H9 (cell line): ENCODE results near the gene MGLL. TPM values are rescaled to one million over a fixed set of nuclear protein-coding genes. Genes with fewer than 3 reads are reported as not detected.

Source experiments
- DNase-seq: peaks from one replicate; pipeline ENCODE4 v3.0.0-alpha.2; 2017
- H2AFZ ChIP-seq: one replicate; pipeline ENCODE4 v1.6.1; 2013; ENCODE audit warnings: mild to moderate bottlenecking, low read length, control low read depth, moderate library complexity
- H2AK5ac ChIP-seq: 2 replicates; pipeline ENCODE4 v1.6.1; 2013; ENCODE audit warnings: low read length, control low read depth, mixed read lengths; ENCODE audit not compliant: insufficient read length
- H2BK120ac ChIP-seq: one replicate; pipeline ENCODE4 v1.6.1; 2013; ENCODE audit warnings: low read depth, mild to moderate bottlenecking, low read length, control low read depth, inconsistent platforms; ENCODE audit not compliant: poor library complexity, severe bottlenecking
- H2BK12ac ChIP-seq: 2 replicates; pipeline ENCODE4 v1.6.1; 2013; ENCODE audit warnings: low read length, control low read depth, mixed read lengths, low read depth; ENCODE audit not compliant: insufficient read length
- H2BK15ac ChIP-seq: 2 replicates; pipeline ENCODE4 v1.6.1; 2013; ENCODE audit warnings: low read depth, low read length, control low read depth
- H2BK20ac ChIP-seq: one replicate; pipeline ENCODE4 v1.6.1; 2013; ENCODE audit warnings: low read depth, mild to moderate bottlenecking, low read length, control low read depth, inconsistent platforms; ENCODE audit not compliant: poor library complexity, severe bottlenecking
- H2BK5ac ChIP-seq: 2 replicates; pipeline ENCODE4 v1.6.1; 2013; ENCODE audit warnings: low read length, control low read depth, mixed read lengths; ENCODE audit not compliant: insufficient read length
- H3K14ac ChIP-seq: 2 replicates; pipeline ENCODE4 v1.6.1; 2013; ENCODE audit warnings: low read length, control low read depth; ENCODE audit not compliant: insufficient read depth
- H3K18ac ChIP-seq: 2 replicates; pipeline ENCODE4 v1.6.1; 2013; ENCODE audit warnings: low read depth, mild to moderate bottlenecking, mixed read lengths, low read length, control low read depth; ENCODE audit not compliant: insufficient read length
- H3K23ac ChIP-seq: 2 replicates; pipeline ENCODE4 v1.6.1; 2013; ENCODE audit warnings: low read length, control low read depth, mixed read lengths, low read depth; ENCODE audit not compliant: insufficient read length
- H3K23me2 ChIP-seq: 2 replicates; pipeline ENCODE4 v1.6.1; 2013; ENCODE audit warnings: low read depth, mild to moderate bottlenecking, mixed read lengths, low read length, control low read depth; ENCODE audit not compliant: insufficient read length, poor library complexity, severe bottlenecking
- H3K27ac ChIP-seq: 2 replicates; pipeline ENCODE4 v1.5.1; 2013; ENCODE audit warnings: low read length, control low read depth, mixed read lengths, low read depth; ENCODE audit not compliant: insufficient read length
- H3K27me3 ChIP-seq: 2 replicates; pipeline ENCODE4 v1.6.1; 2013; ENCODE audit warnings: low read length, control low read depth, inconsistent platforms; ENCODE audit not compliant: insufficient read depth
- H3K4ac ChIP-seq: 2 replicates; pipeline ENCODE4 v1.6.1; 2013; ENCODE audit warnings: low read depth, mild to moderate bottlenecking, control low read depth, inconsistent platforms, low read length, moderate library complexity
- H3K4me1 ChIP-seq: 2 replicates; pipeline ENCODE4 v1.6.1; 2013; ENCODE audit warnings: low read length, control low read depth, inconsistent platforms; ENCODE audit not compliant: insufficient read depth
- H3K4me2 ChIP-seq: 2 replicates; pipeline ENCODE4 v1.6.1; 2013; ENCODE audit warnings: low read length, control low read depth, mixed read lengths; ENCODE audit not compliant: insufficient read length, insufficient read depth
- H3K56ac ChIP-seq: 2 replicates; pipeline ENCODE4 v1.6.1; 2013; ENCODE audit warnings: low read depth, mild to moderate bottlenecking, mixed read lengths, low read length, control low read depth; ENCODE audit not compliant: insufficient read length
- H3K79me1 ChIP-seq: 2 replicates; pipeline ENCODE4 v1.6.1; 2013; ENCODE audit warnings: low read depth, mild to moderate bottlenecking, moderate library complexity, low read length, control low read depth, inconsistent platforms; ENCODE audit not compliant: insufficient read depth, poor library complexity, severe bottlenecking
- H3K79me2 ChIP-seq: 2 replicates; pipeline ENCODE4 v1.6.1; 2013; ENCODE audit warnings: low read length, control low read depth, inconsistent platforms; ENCODE audit not compliant: insufficient read depth
- H3K9ac ChIP-seq: 2 replicates; pipeline ENCODE4 v1.6.1; 2013; ENCODE audit warnings: low read length, control low read depth, mixed read lengths; ENCODE audit not compliant: insufficient read length; ENCODE audit errors: extremely low read depth
- H3K9me3 ChIP-seq: one replicate; pipeline ENCODE4 v1.6.1; 2013; ENCODE audit warnings: low read depth, low read length, inconsistent platforms; ENCODE audit not compliant: control insufficient read depth
- H3T11ph ChIP-seq: one replicate; pipeline ENCODE4 v1.6.1; 2013; ENCODE audit warnings: mild to moderate bottlenecking, low read length, control low read depth, inconsistent platforms
- H4K20me1 ChIP-seq: one replicate; pipeline ENCODE4 v1.6.1; 2013; ENCODE audit not compliant: control insufficient read depth, insufficient read length, insufficient read depth
- H4K5ac ChIP-seq: 2 replicates; pipeline ENCODE4 v1.6.1; 2013; ENCODE audit warnings: low read depth, mild to moderate bottlenecking, mixed read lengths, low read length, control low read depth; ENCODE audit not compliant: insufficient read length
- H4K8ac ChIP-seq: replicated peaks from 2 replicates; pipeline ENCODE4 v1.6.1; 2013; ENCODE audit warnings: low read length, control low read depth, mixed read lengths, low read depth; ENCODE audit not compliant: insufficient read length
- H4K91ac ChIP-seq: 2 replicates; pipeline ENCODE4 v1.6.1; 2013; ENCODE audit warnings: low read depth, mild to moderate bottlenecking, moderate library complexity, mixed read lengths, low read length, control low read depth; ENCODE audit not compliant: insufficient read length
- H3K27ac Mint-ChIP-seq, 3 experiments: 2 replicates in 2 of 3; 3 replicates in 1 of 3; pipeline ENCODE4 v1.8.0; 2020 to 2021; ENCODE audit warnings: mixed read lengths in 3 of 3, mild to moderate bottlenecking in 1 of 3, moderate library complexity in 1 of 3
- H3K27me3 Mint-ChIP-seq: 2 replicates; pipeline ENCODE4 v1.8.0; 2021; ENCODE audit warnings: low read depth, mild to moderate bottlenecking, moderate library complexity, mixed read lengths
- H3K36me3 Mint-ChIP-seq, 3 experiments: 2 replicates in 2 of 3; 3 replicates in 1 of 3; pipeline ENCODE4 v1.8.0; 2020 to 2021; ENCODE audit warnings: low read depth in 3 of 3, mixed read lengths in 3 of 3; ENCODE audit not compliant: insufficient read depth in 1 of 3
- H3K4me1 Mint-ChIP-seq, 2 experiments: 2 replicates each; pipeline ENCODE4 v1.8.0; 2020; ENCODE audit warnings: mixed read lengths in 2 of 2
- H3K4me3 Mint-ChIP-seq, 2 experiments: 2 replicates in 1 of 2; 3 replicates in 1 of 2; pipeline ENCODE4 v1.8.0; 2020 to 2021; ENCODE audit warnings: mild to moderate bottlenecking in 2 of 2, mixed read lengths in 2 of 2, moderate library complexity in 1 of 2
- H3K9me3 Mint-ChIP-seq, 2 experiments: 2 replicates in 1 of 2; 3 replicates in 1 of 2; pipeline ENCODE4 v1.8.0; 2020; ENCODE audit warnings: mild to moderate bottlenecking in 2 of 2, mixed read lengths in 2 of 2, moderate library complexity in 1 of 2
- WGBS: extraction: QIAGEN DNeasy Blood & Tissue Kit; methylation state at CpG from one replicate; pipeline ENCODE4 v1.1.7; 2013; ENCODE audit warnings: missing lambda C conversion rate, low lambda C conversion rate, mixed read lengths; ENCODE audit not compliant: insufficient read length; ENCODE audit errors: extremely low coverage; 5-methylcytosine and 5-hydroxymethylcytosine counted together
- total RNA-seq: library from RNA; stranded (reverse); gene quantifications from 2 replicates; pipeline ENCODE4 v1.2.1, GENCODE V29; 2021
- TF ChIP-seq, protein P1 (sequence below): fragments of 200-600 bp; sonication (generic); conservative IDR thresholded peaks from 3 replicates; pipeline ENCODE4 v1.8.0; 2021; ENCODE audit warnings: antibody characterized with exemption, mild to moderate bottlenecking

MGLL gene
- total RNA-seq, 1 experiment from 2014 or later: 0.11 TPM

DNA sequence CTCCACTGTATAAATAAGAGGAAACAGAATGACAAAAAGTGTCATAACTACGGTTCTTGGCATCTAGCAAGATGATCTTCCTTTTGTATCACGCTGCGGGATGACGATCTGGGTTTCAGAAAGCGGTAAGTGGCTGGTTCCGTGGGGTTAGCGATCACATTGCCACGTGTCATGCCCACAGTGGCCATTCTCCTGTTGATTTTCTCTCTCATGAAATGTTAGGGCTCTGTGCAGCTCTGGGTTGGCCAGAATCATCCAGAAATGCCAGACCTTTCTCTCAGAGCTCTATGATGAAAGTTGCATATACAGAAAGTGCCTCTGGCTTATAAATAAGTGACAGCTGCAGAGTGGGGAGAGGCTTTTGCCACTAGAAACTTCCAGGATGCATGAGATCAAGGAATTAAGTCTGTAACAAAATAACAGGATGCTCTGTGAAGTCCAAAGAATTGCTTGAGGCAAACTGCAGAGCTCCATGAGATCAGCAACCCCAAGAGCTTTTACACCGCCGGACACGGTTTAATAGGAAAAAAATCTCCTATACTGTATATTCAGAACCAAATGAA is 78.0 kb downstream of the MGLL start:
- Histone ChIP-seq H3K23me2 (no peaks in the 10 kb centered on the region), H2BK120ac (no peak overlapping the region), H2AFZ (no peak overlapping the region), H3K4me1 (no peaks in the 10 kb centered on the region), H3K56ac (no peak overlapping the region), H4K8ac (no peak overlapping the region), H3K27ac (no peak overlapping the region), H2BK20ac (no peak overlapping the region), H3K79me1 (no peaks in the 10 kb centered on the region), H4K20me1 (no peaks in the 10 kb centered on the region), H3K14ac (no peak overlapping the region), H3T11ph (no peak overlapping the region), H3K18ac (no peak overlapping the region), H2AK5ac (no peak overlapping the region), H3K4me2 (no peak overlapping the region), H3K23ac (no peak overlapping the region), H2BK15ac (no peak overlapping the region), H3K9ac (no peak overlapping the region), H3K79me2 (no peaks in the 10 kb centered on the region), H3K27me3 (no peaks in the 10 kb centered on the region), H3K9me3 (no peaks in the 10 kb centered on the region), H3K4ac (no peak overlapping the region), H2BK5ac (no peak overlapping the region), H2BK12ac (no peak overlapping the region), H4K5ac (no peak overlapping the region), H4K91ac (no peak overlapping the region)
- Mint-ChIP-seq H3K27ac (no peak overlapping the region), H3K4me1 (peaks cover 4 to 12% of the 10 kb centered on the region in 2 experiments; a peak in 3 of 4 replicates), H3K4me3 (no peak overlapping the region), H3K36me3 (no peaks in the 10 kb centered on the region; a peak in 1 of 7 replicates), H3K9me3 (no peaks in the 10 kb centered on the region), H3K27me3 (peaks cover 4% of the 10 kb centered on the region; the same call in 1 of the 2 replicates)
- WGBS: no CpG with 5 or more reads among the region's 11 CpGs
- DNase-seq: no peak
- TF ChIP-seq, protein P1, sequence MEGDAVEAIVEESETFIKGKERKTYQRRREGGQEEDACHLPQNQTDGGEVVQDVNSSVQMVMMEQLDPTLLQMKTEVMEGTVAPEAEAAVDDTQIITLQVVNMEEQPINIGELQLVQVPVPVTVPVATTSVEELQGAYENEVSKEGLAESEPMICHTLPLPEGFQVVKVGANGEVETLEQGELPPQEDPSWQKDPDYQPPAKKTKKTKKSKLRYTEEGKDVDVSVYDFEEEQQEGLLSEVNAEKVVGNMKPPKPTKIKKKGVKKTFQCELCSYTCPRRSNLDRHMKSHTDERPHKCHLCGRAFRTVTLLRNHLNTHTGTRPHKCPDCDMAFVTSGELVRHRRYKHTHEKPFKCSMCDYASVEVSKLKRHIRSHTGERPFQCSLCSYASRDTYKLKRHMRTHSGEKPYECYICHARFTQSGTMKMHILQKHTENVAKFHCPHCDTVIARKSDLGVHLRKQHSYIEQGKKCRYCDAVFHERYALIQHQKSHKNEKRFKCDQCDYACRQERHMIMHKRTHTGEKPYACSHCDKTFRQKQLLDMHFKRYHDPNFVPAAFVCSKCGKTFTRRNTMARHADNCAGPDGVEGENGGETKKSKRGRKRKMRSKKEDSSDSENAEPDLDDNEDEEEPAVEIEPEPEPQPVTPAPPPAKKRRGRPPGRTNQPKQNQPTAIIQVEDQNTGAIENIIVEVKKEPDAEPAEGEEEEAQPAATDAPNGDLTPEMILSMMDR: no peak
